ENCODE results near the gene CES5A.

GRCh38 chr16:55810451-55810961 is 64.7 kb downstream of the CES5A start:
- no peak for TF ChIP-seq EP300 (IDR thresholded peaks at IDR 0.05)
- TF ChIP-seq, protein P1, sequence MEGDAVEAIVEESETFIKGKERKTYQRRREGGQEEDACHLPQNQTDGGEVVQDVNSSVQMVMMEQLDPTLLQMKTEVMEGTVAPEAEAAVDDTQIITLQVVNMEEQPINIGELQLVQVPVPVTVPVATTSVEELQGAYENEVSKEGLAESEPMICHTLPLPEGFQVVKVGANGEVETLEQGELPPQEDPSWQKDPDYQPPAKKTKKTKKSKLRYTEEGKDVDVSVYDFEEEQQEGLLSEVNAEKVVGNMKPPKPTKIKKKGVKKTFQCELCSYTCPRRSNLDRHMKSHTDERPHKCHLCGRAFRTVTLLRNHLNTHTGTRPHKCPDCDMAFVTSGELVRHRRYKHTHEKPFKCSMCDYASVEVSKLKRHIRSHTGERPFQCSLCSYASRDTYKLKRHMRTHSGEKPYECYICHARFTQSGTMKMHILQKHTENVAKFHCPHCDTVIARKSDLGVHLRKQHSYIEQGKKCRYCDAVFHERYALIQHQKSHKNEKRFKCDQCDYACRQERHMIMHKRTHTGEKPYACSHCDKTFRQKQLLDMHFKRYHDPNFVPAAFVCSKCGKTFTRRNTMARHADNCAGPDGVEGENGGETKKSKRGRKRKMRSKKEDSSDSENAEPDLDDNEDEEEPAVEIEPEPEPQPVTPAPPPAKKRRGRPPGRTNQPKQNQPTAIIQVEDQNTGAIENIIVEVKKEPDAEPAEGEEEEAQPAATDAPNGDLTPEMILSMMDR (IDR thresholded peaks at IDR 0.05) = no peak
